Measurements from ENCODE around the gene CPNE8.

CPNE8 gene

GRCh38 chr12:38892976-38893375 is 12.4 kb downstream of the CPNE8 start:
- no peak for DNase-seq

GRCh38 chr12:38892087-38892786 is 13.2 kb downstream of the CPNE8 start:
- no peak for DNase-seq

- no peak for DNase-seq
These were observed 15.1 kb downstream of the CPNE8 start for GRCh38 chr12:38890102-38890855.

GRCh38 chr12:38889297-38889815 is 16.0 kb downstream of the CPNE8 start:
- no peak for DNase-seq

- DNase-seq: no peak
These were observed 17.6 kb downstream of the CPNE8 start for GRCh38 chr12:38887770-38888169.

GRCh38 chr12:38886931-38887330 is 18.5 kb downstream of the CPNE8 start:
- no peak for DNase-seq

- DNase-seq: no peak
These were observed 19.3 kb downstream of the CPNE8 start for GRCh38 chr12:38886064-38886463.

- DNase-seq: no peak
These were observed 20.7 kb downstream of the CPNE8 start for GRCh38 chr12:38884666-38885065.

GRCh38 chr12:38883629-38884134 is 21.7 kb downstream of the CPNE8 start:
- no peak for DNase-seq

- no peak for DNase-seq
These were observed 25.1 kb downstream of the CPNE8 start for GRCh38 chr12:38880288-38880687.

- DNase-seq: no peak
These were observed 26.4 kb downstream of the CPNE8 start for GRCh38 chr12:38878986-38879385.

GRCh38 chr12:38878333-38878705 is 27.1 kb downstream of the CPNE8 start:
- no peak for DNase-seq

- DNase-seq: no peak
These were observed 29.7 kb downstream of the CPNE8 start for GRCh38 chr12:38875586-38876228.

- DNase-seq: no peak
These were observed 32.8 kb downstream of the CPNE8 start for GRCh38 chr12:38872561-38872960.

- no peak for DNase-seq
These were observed 33.2 kb downstream of the CPNE8 start for GRCh38 chr12:38872156-38872555.

GRCh38 chr12:38869036-38869435 is 36.4 kb downstream of the CPNE8 start:
- DNase-seq: no peak

- no peak for DNase-seq
These were observed 54.9 kb downstream of the CPNE8 start for GRCh38 chr12:38850461-38850860.

GRCh38 chr12:38847247-38847646 is 58.1 kb downstream of the CPNE8 start:
- no peak for DNase-seq

- no peak for DNase-seq
These were observed 61.1 kb downstream of the CPNE8 start for GRCh38 chr12:38844267-38844666.

GRCh38 chr12:38838056-38838850 is 67.1 kb downstream of the CPNE8 start:
- no peak for DNase-seq

- DNase-seq: no peak
These were observed 73.7 kb downstream of the CPNE8 start for GRCh38 chr12:38831715-38832114.

GRCh38 chr12:38825006-38825405 is 80.4 kb downstream of the CPNE8 start:
- no peak for DNase-seq

- no peak for DNase-seq
These were observed 81.7 kb downstream of the CPNE8 start for GRCh38 chr12:38823738-38824137.
